Measurements from ENCODE around the gene ATP11C.

DNA sequence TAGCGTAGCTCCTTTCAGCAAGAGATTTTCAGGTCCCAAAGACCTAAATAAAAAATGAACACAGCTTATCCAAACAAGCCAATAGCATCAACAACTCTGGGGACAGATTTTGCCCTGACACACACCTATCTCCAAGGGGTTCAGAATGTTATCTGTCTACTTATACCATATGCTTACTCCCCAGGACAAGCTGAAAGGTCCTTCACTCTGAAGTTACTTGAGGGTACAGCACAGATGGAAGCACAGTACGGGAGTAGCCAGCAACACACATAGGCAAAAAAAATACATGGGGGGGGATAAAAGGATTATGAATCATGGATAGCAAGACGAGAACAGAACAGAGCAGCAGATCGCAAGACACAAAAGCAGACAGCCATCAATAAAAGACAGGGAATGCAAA lies 134.2 kb downstream of the ATP11C start:
- TF ChIP-seq, protein P1, sequence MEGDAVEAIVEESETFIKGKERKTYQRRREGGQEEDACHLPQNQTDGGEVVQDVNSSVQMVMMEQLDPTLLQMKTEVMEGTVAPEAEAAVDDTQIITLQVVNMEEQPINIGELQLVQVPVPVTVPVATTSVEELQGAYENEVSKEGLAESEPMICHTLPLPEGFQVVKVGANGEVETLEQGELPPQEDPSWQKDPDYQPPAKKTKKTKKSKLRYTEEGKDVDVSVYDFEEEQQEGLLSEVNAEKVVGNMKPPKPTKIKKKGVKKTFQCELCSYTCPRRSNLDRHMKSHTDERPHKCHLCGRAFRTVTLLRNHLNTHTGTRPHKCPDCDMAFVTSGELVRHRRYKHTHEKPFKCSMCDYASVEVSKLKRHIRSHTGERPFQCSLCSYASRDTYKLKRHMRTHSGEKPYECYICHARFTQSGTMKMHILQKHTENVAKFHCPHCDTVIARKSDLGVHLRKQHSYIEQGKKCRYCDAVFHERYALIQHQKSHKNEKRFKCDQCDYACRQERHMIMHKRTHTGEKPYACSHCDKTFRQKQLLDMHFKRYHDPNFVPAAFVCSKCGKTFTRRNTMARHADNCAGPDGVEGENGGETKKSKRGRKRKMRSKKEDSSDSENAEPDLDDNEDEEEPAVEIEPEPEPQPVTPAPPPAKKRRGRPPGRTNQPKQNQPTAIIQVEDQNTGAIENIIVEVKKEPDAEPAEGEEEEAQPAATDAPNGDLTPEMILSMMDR (IDR thresholded peaks at IDR 0.05) = no peak
- no peak for TF ChIP-seq POLR2A (IDR thresholded peaks at IDR 0.05)

All from adrenal gland (tissue), 5 donors.